Psoas muscle (tissue), 8 donors: ENCODE results near the gene PKNOX2. TPM values are rescaled to one million over a fixed set of nuclear protein-coding genes. Genes with fewer than 3 reads are reported as not detected.

Experiments
- ATAC-seq, 4 donors: fragments of 200-7000 bp; cut with Tn5 transposase; one replicate each; pipeline ENCODE4 v1.9.1; 2020; ENCODE audit warnings: moderate library complexity in 3 of 4, mild to moderate bottlenecking in 2 of 4
- DNase-seq, 2 donors: peaks; one replicate each; pipeline ENCODE4 v3.0.0-alpha.2; 2020
- H3K27ac ChIP-seq: fragments of 200-600 bp; one replicate; pipeline ENCODE4 v1.8.0; 2022
- H3K27me3 ChIP-seq, 3 donors: fragments of 200-600 bp in 1 of 3; one replicate each; pipeline versions ENCODE4 v1.6.1 to v1.8.0; 2013 to 2022; ENCODE audit warnings: low read length in 2 of 3, mild to moderate bottlenecking in 2 of 3, moderate library complexity in 1 of 3; ENCODE audit not compliant: insufficient read depth in 3 of 3
- H3K36me3 ChIP-seq, 2 donors: fragments of 200-600 bp in 1 of 2; one replicate each; pipeline versions ENCODE4 v1.6.1 to v1.8.0; 2013 to 2022; ENCODE audit warnings: low read depth in 1 of 2, mild to moderate bottlenecking in 1 of 2, moderate library complexity in 1 of 2; ENCODE audit not compliant: insufficient read depth in 1 of 2
- H3K4me1 ChIP-seq: fragments of 200-600 bp; one replicate; pipeline ENCODE4 v1.8.0; 2022
- H3K4me3 ChIP-seq: fragments of 200-600 bp; one replicate; pipeline ENCODE4 v1.8.0; 2022; ENCODE audit warnings: mild to moderate bottlenecking
- H3K9me3 ChIP-seq: fragments of 200-600 bp; one replicate; pipeline ENCODE4 v1.8.0; 2022
- WGBS, 3 donors: extraction: QIAGEN DNeasy Blood & Tissue Kit; methylation state at CpG; one replicate each; pipeline versions ENCODE4 v1.1.6 to v1.1.7; 2013; 5-methylcytosine and 5-hydroxymethylcytosine counted together
- intact Hi-C, 2 donors: fragments of 100-400 bp; cut with DNase I; formaldehyde crosslinking; loops; one replicate each; pipeline versions ENCODE4 v1.11.0 to v1.14.2; 2022
- polyA plus RNA-seq, 3 donors: library from polyadenylated mRNA; stranded (reverse); fragments of 200-250 nt; gene quantifications; one replicate each; pipeline ENCODE4 v1.2.3, GENCODE V29; 2013
- total RNA-seq, 4 donors: library from RNA; stranded (reverse); fragmentation: NEBNext Ultra II Directional in 2 of 4; extraction: Animal tissue kit (Norgen Biotek cat#: 25700) in 2 of 4; gene quantifications; one replicate each; pipeline versions ENCODE4 v1.2.1 to v1.2.4, GENCODE V29; 2021 to 2023
- TF ChIP-seq, protein P1 (sequence below): fragments of 200-600 bp; IDR thresholded peaks from one replicate; pipeline ENCODE4 v1.8.0; 2022; ENCODE audit warnings: antibody characterized with exemption
- donor health status: healthy with polysubstance abuse.
- donor health status: DM: no; HTN: no; CAD: no; lungs with moderate emphysema.
- donor health status: Bipolar disorder and iron deficiency.
- donor health status: healthy.
- donor health status: DM: yes; HTN: yes; CAD: no.
- donor health status: DM: no; HTN: no; CAD: no.
- donor health status: DM: no; HTN: no; CAD: no.
- donor health status: DM: yes; HTN: yes; CAD: no.

PKNOX2 gene
- total and polyA plus RNA-seq, 7 donors, result 1.8 to 30.5 (median 14.5) TPM

DNA sequence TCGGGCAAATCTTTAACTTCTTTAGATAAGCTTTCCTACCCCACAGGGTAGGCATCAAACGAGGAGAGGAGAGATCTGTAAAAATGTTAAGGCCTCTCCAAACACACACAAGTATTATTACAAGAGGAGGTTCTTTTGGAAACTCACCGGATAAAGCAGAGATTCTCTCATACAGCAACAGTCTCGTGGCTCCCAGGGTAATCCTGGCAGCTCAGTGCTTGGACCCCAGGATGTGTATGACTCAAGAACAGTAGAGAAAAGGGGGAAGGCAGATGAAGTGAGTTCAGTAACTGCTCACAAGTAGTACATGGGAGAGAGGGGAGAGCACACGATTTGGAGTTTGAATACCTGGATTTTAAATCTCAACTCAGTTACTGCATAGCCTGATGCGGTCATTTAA, 210.6 kb downstream of the PKNOX2 start:
- Histone ChIP-seq H3K27me3 (no peaks in the 10 kb centered on the region), H3K36me3 (no peaks in the 10 kb centered on the region), H3K27ac (peak overlapping the region; percentile 85), H3K4me1 (peaks cover 61% of the 10 kb centered on the region), H3K4me3 (no peak overlapping the region), H3K9me3 (no peaks in the 10 kb centered on the region)
- intact Hi-C loops, result no loop called here
- DNase-seq (no peak), ATAC-seq (no peak)
- 60 to 71% (median 60%) methylated on average over 6 of the region's 6 CpGs for WGBS, 3 donors
- TF ChIP-seq, protein P1, sequence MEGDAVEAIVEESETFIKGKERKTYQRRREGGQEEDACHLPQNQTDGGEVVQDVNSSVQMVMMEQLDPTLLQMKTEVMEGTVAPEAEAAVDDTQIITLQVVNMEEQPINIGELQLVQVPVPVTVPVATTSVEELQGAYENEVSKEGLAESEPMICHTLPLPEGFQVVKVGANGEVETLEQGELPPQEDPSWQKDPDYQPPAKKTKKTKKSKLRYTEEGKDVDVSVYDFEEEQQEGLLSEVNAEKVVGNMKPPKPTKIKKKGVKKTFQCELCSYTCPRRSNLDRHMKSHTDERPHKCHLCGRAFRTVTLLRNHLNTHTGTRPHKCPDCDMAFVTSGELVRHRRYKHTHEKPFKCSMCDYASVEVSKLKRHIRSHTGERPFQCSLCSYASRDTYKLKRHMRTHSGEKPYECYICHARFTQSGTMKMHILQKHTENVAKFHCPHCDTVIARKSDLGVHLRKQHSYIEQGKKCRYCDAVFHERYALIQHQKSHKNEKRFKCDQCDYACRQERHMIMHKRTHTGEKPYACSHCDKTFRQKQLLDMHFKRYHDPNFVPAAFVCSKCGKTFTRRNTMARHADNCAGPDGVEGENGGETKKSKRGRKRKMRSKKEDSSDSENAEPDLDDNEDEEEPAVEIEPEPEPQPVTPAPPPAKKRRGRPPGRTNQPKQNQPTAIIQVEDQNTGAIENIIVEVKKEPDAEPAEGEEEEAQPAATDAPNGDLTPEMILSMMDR, result no peak

DNA sequence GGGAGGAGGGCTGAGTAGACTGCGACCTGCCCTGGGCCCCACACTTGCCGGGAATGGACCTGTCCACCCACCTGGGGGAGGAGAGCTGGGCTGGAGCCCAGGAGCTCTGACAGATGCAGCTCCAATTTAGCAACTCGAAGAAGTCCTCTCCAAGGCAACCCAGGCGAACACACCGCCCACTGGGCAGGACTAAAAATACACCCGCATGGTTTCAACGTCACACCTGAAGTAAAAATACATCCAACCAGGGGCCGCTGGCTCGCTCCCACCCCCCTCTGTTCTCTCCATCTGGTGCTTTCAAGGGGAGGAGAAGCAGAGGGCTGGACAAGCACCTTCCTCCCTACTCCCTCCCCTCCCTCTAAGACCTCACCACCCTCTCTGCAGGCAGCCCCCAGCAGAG, 211.6 kb downstream of the PKNOX2 start:
- no peaks in the 10 kb centered on the region for H3K9me3 ChIP-seq
- H3K27me3 ChIP-seq, result no peaks in the 10 kb centered on the region
- ATAC-seq, result peak; percentile 85 to 92 (median 89)
- H3K4me3 ChIP-seq, result peak overlapping the region; percentile 22
- H3K27ac ChIP-seq, result peak overlapping the region; percentile 85
- TF ChIP-seq, protein P1, result no peak
- 20 to 29% (median 21%) methylated on average over 8 to 9 of the region's 9 CpGs for WGBS, 3 donors
- H3K4me1 ChIP-seq, result peaks cover 58% of the 10 kb centered on the region
- DNase-seq, result peak; percentile 81 to 91
- intact Hi-C loops, result loop anchor here in 1 of 2 donors (2.0 kb wide), 1 partner anchor 25 kb away; no protein-coding TSS in a partner anchor
- no peaks in the 10 kb centered on the region for H3K36me3 ChIP-seq

DNA sequence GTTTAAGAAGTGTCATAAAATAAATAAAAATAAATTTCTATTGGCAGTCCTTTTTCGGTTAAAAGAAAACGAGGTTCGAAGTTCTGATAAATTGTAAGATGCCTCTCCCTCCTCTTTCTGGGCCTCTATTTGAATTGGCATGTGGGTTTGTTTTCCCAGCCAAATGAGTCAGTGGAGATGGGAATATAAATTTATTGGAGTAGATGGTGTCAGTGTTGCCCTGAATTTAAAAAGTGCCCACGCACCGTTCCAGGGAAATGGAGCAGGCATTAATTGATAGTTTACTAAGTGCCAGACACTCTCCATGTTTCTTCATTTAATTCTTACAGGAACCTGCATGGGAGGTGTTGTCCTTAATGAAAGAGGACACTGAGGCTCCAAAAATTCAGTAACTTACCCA, 212.3 kb downstream of the PKNOX2 start:
- H3K36me3 ChIP-seq, result no peaks in the 10 kb centered on the region

DNA sequence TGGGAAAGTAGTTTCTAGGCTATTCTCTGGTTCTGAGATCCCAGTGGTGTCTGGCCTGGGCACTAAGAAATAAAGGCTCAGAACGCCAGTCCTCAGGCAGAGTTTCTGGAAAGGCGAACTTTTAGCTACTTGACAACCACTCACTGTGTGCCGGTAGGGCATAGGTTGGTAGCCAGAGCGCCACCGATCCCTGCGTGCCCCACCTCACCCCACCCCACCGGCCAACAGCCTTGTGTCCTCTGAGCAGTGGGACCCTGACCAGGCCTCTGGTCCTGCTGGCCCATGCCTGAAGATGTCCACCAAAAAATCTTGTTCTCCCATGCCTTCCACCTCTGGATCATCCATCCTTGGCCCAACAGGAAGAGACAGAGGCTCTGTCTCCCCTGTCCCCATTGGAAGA, 213.5 kb downstream of the PKNOX2 start:
- WGBS, 3 donors, result 96 to 98% (median 97%) methylated on average over 7 of the region's 7 CpGs
- peak overlapping the region; percentile 55 for H3K27ac ChIP-seq
- H3K9me3 ChIP-seq, result no peaks in the 10 kb centered on the region
- no peaks in the 10 kb centered on the region for H3K27me3 ChIP-seq
- H3K36me3 ChIP-seq, result no peaks in the 10 kb centered on the region
- no peak for ATAC-seq
- DNase-seq, result no peak
- H3K4me1 ChIP-seq, result peaks cover 61% of the 10 kb centered on the region
- intact Hi-C loops, result loop anchor here in 1 of 2 donors (2.0 kb wide), 1 partner anchor 27 kb away; no protein-coding TSS in a partner anchor
- H3K4me3 ChIP-seq, result no peak overlapping the region
- TF ChIP-seq, protein P1, result no peak

More for the DNA sequence above, 212.3 kb downstream of the PKNOX2 start:
- peak overlapping the region; percentile 85 for H3K27ac ChIP-seq
- TF ChIP-seq, protein P1, result no peak
- no peaks in the 10 kb centered on the region for H3K27me3 ChIP-seq
- ATAC-seq, result peak in 2 of 4 donors; percentile 51 to 67
- peaks cover 61% of the 10 kb centered on the region for H3K4me1 ChIP-seq
- intact Hi-C loops, result loop anchor here in 1 of 2 donors (2.0 kb wide), 1 partner anchor 24 kb away; no protein-coding TSS in a partner anchor
- peak overlapping the region; percentile 22 for H3K4me3 ChIP-seq
- H3K9me3 ChIP-seq, result no peaks in the 10 kb centered on the region
- DNase-seq, result no peak
- WGBS, 3 donors, result 37 to 51% (median 40%) methylated on average over 5 of the region's 5 CpGs

DNA sequence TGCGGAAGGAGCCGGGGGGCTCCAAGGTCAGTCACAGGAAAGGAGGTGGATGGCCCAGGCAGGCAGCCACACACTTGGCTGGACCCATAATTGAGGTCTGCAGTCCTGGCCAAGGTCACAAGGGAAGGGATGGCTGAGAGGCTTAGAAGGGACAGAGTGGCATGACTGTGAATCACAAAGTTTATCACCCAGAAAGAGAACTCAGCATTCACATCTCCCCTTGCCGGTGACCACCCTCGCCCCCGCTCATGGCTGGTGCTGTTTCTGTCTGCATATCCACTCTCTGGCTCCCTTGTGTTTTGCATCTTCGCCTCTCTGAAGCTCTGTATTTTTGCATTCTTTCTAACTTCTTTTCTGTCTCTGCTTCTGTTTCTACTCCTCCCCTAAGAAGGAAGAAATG, 214.0 kb downstream of the PKNOX2 start:
- DNase-seq (no peak), ATAC-seq (no peak)
- TF ChIP-seq, protein P1, result no peak
- no peaks in the 10 kb centered on the region for H3K36me3 ChIP-seq
- intact Hi-C loops, result loop anchor here in 1 of 2 donors (2.0 kb wide), 1 partner anchor 26 kb away; no protein-coding TSS in a partner anchor
- H3K4me1 ChIP-seq, result peaks cover 58% of the 10 kb centered on the region
- no peaks in the 10 kb centered on the region for H3K27me3 ChIP-seq
- H3K9me3 ChIP-seq, result no peaks in the 10 kb centered on the region
- H3K27ac ChIP-seq, result peak overlapping the region; percentile 55
- no peak overlapping the region for H3K4me3 ChIP-seq
- 70 to 85% (median 81%) methylated on average over 6 of the region's 6 CpGs for WGBS, 3 donors
